A673 (cell line): Measurements from ENCODE around the gene MTMR3.

Experiments used
- EZH2 ChIP-seq: fragments of 200-600 bp; sonication (generic); IDR thresholded peaks from 2 replicates; pipeline ENCODE4 v1.6.1; 2017; ENCODE audit warnings: borderline replicate concordance, low read depth, mild to moderate bottlenecking, mixed read lengths, antibody characterized with exemption, low read length; ENCODE audit not compliant: poor library complexity, severe bottlenecking
- TF ChIP-seq, protein P1 (sequence below): fragments of 300-800, 200-600 bp; sonication (generic); conservative IDR thresholded peaks from 2 replicates; pipeline ENCODE4 v1.5.1; 2017; ENCODE audit warnings: low read depth, mild to moderate bottlenecking, antibody characterized with exemption, low read length, moderate library complexity, mixed read lengths

DNA sequence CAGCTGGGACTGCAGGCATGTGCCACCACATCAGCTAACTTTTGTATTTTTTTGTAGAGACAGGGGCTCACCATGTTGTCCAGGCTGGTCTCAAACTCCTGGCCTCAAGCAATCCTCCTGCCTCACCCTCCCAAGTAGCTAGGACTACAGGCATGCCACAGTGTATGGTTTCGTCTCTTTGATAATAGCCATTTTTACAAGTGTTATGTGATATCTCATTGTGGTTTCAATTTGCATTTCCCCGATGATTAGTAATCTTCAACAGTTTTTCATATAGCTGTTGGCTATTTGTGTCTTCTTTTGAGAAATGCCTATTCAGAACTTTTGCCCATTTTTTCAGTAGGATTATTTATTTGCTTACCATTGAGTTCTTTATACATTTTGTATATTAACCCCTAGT is 9.0 kb upstream of the MTMR3 start:
- TF ChIP-seq, protein P1, sequence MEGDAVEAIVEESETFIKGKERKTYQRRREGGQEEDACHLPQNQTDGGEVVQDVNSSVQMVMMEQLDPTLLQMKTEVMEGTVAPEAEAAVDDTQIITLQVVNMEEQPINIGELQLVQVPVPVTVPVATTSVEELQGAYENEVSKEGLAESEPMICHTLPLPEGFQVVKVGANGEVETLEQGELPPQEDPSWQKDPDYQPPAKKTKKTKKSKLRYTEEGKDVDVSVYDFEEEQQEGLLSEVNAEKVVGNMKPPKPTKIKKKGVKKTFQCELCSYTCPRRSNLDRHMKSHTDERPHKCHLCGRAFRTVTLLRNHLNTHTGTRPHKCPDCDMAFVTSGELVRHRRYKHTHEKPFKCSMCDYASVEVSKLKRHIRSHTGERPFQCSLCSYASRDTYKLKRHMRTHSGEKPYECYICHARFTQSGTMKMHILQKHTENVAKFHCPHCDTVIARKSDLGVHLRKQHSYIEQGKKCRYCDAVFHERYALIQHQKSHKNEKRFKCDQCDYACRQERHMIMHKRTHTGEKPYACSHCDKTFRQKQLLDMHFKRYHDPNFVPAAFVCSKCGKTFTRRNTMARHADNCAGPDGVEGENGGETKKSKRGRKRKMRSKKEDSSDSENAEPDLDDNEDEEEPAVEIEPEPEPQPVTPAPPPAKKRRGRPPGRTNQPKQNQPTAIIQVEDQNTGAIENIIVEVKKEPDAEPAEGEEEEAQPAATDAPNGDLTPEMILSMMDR, result no peak
- no peak for TF ChIP-seq EZH2
